Erythroblast (primary cell): Measurements from ENCODE around the gene PIP5K1C.

ENCODE experiments used
- GATA1 ChIP-seq: IDR thresholded peaks from 2 replicates; pipeline ENCODE4 v1.6.1; 2011; ENCODE audit warnings: low read depth, mild to moderate bottlenecking, control low read depth, low read length, moderate library complexity
- POLR2A ChIP-seq: IDR thresholded peaks from 2 replicates; pipeline ENCODE4 v1.6.1; 2011; ENCODE audit warnings: mild to moderate bottlenecking, low read length

DNA sequence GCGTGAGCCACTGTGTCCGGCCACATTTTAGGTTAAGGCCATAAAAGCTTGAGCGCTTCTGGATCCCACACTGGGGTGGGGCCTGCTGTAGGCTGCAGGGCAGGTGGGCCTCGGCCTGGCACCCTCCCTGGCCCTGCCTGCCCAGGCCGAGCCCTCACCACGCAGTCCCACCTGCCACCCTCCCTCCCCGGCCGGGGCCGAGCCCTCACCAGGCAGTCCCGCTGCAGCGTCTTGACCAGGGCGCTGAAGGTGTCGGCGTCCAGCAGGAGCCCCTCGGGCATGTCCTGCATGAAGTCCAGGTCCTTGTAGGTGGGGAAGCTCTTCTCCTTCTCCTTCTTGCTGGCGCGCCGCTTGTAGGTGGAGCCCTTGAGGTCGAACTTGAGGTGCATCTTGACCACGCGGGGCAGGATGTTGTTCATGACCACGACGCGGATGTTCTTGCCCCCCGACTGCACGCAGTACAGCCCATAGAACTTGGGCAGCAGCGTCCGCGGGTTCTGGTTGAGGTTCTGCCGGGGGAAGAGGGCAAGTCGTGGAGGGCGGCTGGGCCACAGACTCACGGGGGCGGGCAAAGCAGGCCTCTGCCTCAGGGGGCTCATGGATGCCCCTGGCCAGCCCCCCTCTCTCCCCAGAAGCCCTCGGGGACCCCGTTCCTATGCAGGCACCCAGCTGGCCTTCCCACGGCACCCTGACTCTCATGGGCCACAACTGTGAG lies 47.0 kb downstream of the PIP5K1C start:
- no peak for TF ChIP-seq POLR2A
- no peak for TF ChIP-seq GATA1
